K562 (cell line): ENCODE data around the gene HBP1. TPM values are rescaled to one million over a fixed set of nuclear protein-coding genes. Genes with fewer than 3 reads are reported as not detected.

Source experiments
- GABPA ChIP-seq: fragments of 200-800 bp; sonication (Bioruptor generic); conservative IDR thresholded peaks from 2 replicates; pipeline ENCODE4 v1.6.1; 2016; ENCODE audit warnings: low read depth, missing genetic modification characterization, missing compliant biosample characterization
- HLTF ChIP-seq: fragments of 450-650 bp; IDR thresholded peaks from 2 replicates; pipeline ENCODE4 v1.6.1; 2016
- KLF16 ChIP-seq: IDR thresholded peaks from 2 replicates; pipeline ENCODE4 v1.6.1; 2016; ENCODE audit warnings: antibody characterized with exemption
- MLLT1 ChIP-seq, 2 experiments: fragments of 450-650 bp; IDR thresholded peaks; 2 replicates each; pipeline ENCODE4 v1.6.1; 2016
- MNT ChIP-seq, 2 experiments: fragments of 450-650 bp; conservative IDR thresholded peaks; 2 replicates each; pipeline ENCODE4 v1.6.1; 2017; ENCODE audit warnings: mild to moderate bottlenecking in 2 of 2, moderate library complexity in 2 of 2
- RAD21 ChIP-seq, 2 experiments: fragments of 250-450 bp in 1 of 2; fragments of 450-650 bp in 1 of 2; sonication (Bioruptor Pico) in 1 of 2; formaldehyde crosslinking in 1 of 2; IDR thresholded peaks in 1 of 2; conservative IDR thresholded peaks in 1 of 2; 2 replicates each; pipeline versions ENCODE4 v1.4.0 to v1.8.0; 2020 to 2022; ENCODE audit warnings: mild to moderate bottlenecking in 2 of 2, moderate library complexity in 1 of 2
- SLC30A9 ChIP-seq: fragments of 250-450 bp; sonication (Bioruptor Pico); IDR thresholded peaks from 2 replicates; pipeline ENCODE4 v1.8.0; 2022; ENCODE audit warnings: mild to moderate bottlenecking, moderate library complexity
- ZBTB40 ChIP-seq, 2 experiments: fragments of 450-650 bp in 1 of 2; sonication (generic) in 1 of 2; formaldehyde crosslinking in 1 of 2; IDR thresholded peaks; 2 replicates each; pipeline versions ENCODE4 v1.7.1 to v1.9.0; 2016 to 2022; ENCODE audit warnings: inconsistent platforms in 1 of 2, mild to moderate bottlenecking in 1 of 2, missing genetic modification reagents in 1 of 2
- ZNF175 ChIP-seq: fragments of 200-800 bp; sonication (Bioruptor generic); IDR thresholded peaks from 2 replicates; pipeline ENCODE4 v1.6.1; 2016; ENCODE audit warnings: low read depth, mild to moderate bottlenecking, missing genetic modification characterization, missing compliant biosample characterization
- ZNF274 ChIP-seq: IDR thresholded peaks from 2 replicates; pipeline ENCODE4 v1.6.1; 2011; ENCODE audit warnings: low read depth, mild to moderate bottlenecking, low read length, moderate library complexity, borderline replicate concordance
- ZNF384 ChIP-seq: IDR thresholded peaks from 2 replicates; pipeline ENCODE4 v1.6.1; 2012; ENCODE audit warnings: low read depth, low read length, improper control_type of control experiment
- ZNF408 ChIP-seq: fragments of 250-450 bp; sonication (Bioruptor Pico); IDR thresholded peaks from 2 replicates; pipeline ENCODE4 v1.4.0; 2020; ENCODE audit warnings: low read depth, mild to moderate bottlenecking, moderate library complexity
- polyA plus RNA-seq, 8 experiments: library from polyadenylated mRNA; depleted of rRNA in 4 of 8; stranded (reverse) in 5 of 8; unstranded in 3 of 8; fragments of >200 nt; fragmentation: Nextera tagmentation in 2 of 8; fragmentation: Illumina TruSeq in 1 of 8; extraction: Ambion mirVana in 2 of 8; extraction: Trizol in 1 of 8; gene quantifications; 2 replicates each; pipeline versions ENCODE4 v1.2.1 to v1.2.3, GENCODE V29; 2011 to 2014; ENCODE audit warnings: inconsistent platforms in 1 of 8, missing spikeins in 1 of 8
- total RNA-seq, 7 experiments: library from RNA; depleted of rRNA in 6 of 7; stranded (reverse); fragments of >200 nt in 6 of 7; fragmentation: Illumina TruSeq in 2 of 7; extraction: Trizol in 2 of 7; gene quantifications; 2 replicates each; pipeline versions ENCODE4 v1.2.1 to v1.2.3, GENCODE V29; 2011 to 2021; ENCODE audit warnings: low replicate concordance in 1 of 7

HBP1 gene
- total and polyA plus RNA-seq, 9 of the 15 experiments (the other 6 are each of a cell fraction or from before 2014, with no cell fraction given), result 18.7 to 59.9 (median 27.0) TPM

GRCh38 chr7:107150375-107151073 is 18.3 kb upstream of the HBP1 start (continued):
- TF ChIP-seq ZBTB40 (IDR thresholded peaks at IDR 0.05), result peak; percentile 71
- peak; percentile 79; the same call in 1 of the 2 replicates for TF ChIP-seq ZBTB40 (CRISPR knock-in tag; IDR thresholded peaks at IDR 0.05)
- no peak for TF ChIP-seq SLC30A9 (CRISPR knock-in tag)
- no peak for TF ChIP-seq ZNF175 (CRISPR knock-in tag)
- no peak; a peak in 1 of 4 replicates for TF ChIP-seq MNT (conservative IDR thresholded peaks at IDR 0.05)
- TF ChIP-seq KLF16, result peak; percentile 31
- no peak for TF ChIP-seq ZNF408 (CRISPR knock-in tag)
- TF ChIP-seq RAD21 (CRISPR knock-in tag; conservative IDR thresholded peaks at IDR 0.05 in 1 of 2, IDR thresholded peaks at IDR 0.05 in 1 of 2), result peak; percentile 95 to 96
- TF ChIP-seq ZNF384, result peak; percentile 95
- TF ChIP-seq ZNF274, result peak; percentile 12; the same call in 1 of the 2 replicates
- TF ChIP-seq GABPA (tag), result no peak
- 0 out of 2 replicates have a peak, but pooled peaks have one; percentile 30 for TF ChIP-seq HLTF
- no peak for TF ChIP-seq MLLT1 (IDR thresholded peaks at IDR 0.05)
